HG03045 (cell line): ENCODE data around the gene ATRIP.

Source experiments
- ATAC-seq: cut with Tn5 transposase; IDR thresholded peaks from one replicate; pipeline ENCODE4 v1.9.1; 2021; ENCODE audit warnings: mild to moderate bottlenecking, moderate library complexity; ENCODE audit not compliant: unreplicated experiment

Gene ATRIP

DNA sequence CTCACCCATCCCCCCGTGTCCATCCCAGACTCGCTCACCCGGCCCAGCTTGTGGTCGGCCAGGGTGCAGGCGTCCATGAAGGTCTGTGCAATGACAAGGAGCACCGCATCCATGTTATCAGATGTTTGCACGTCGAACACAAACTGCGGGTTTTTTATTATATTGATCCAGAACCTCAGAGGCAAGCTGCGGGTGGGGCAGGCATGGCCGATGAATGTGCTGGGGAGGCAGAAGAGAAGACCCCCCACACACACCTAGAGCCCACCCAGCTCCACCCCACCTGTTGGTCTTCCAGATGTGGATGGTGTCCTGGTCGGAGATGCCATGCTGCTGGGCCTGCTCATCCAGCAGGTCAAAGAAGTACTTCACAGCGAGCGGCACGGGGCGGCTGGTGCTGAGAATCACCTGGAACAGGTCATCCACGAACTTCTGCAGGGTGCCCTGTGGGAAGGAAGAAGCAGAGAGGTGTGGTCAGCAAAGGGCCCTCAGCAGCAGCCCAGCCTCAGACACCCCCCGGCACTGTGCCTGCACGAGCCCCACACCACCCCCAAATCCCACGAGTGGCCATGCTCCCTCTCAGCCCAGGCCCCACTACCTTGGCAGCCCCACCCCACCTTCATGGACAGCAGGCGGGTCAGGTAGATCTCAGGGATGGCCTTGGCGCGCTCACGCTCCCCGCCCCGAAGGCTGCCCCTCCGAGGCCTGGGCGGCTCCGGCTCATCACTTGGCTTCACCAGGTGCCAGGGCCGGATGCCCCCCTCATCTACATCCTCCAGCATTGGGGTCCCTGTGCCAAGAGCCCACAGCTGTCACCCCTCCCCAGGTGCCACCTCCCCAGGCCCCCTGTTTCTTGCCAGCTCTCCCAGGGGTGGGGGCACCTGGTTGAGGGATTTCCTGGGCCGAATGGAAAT, 37.0 kb upstream of the ATRIP start:
- no peak for ATAC-seq

DNA sequence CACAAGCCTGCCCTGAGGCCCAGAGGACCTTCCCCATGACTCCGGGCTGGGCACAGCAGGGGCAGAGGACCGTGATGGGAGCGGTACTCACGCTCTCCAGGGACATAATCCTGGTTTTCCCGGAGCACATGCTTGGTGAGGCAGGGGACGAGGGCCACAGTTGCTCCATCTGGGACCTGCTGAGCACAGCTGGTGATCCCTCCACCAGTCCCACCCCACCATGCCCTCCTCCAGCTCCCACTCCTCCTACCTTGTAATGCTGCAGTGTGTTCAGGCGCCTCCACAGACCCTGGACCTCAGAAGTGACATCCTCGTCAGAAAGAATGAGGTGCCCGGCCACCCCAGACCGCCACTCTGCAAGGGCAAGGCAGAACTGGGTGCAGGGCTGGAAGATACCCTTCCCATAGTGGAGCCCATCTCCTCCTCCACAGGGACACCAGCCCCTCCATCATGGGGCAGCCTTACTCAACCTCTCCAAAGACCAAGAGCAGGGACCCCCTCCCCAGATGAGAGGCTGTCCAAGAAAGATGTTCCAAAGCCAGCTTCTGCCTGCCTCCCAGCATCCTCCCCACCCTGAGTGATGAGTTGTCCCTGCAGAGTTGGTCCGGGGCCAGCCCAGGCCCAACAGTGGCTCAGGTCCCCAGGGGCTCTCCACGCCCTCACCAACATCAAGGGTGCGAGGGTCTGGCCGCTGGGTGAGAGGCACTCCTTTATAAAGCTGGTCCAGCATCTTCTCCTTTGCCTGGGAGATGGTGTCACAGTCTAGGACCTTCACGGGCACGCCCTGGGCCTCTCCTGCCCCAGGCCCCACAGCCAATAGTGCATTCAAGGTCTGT, 36.1 kb upstream of the ATRIP start:
- no peak for ATAC-seq

DNA sequence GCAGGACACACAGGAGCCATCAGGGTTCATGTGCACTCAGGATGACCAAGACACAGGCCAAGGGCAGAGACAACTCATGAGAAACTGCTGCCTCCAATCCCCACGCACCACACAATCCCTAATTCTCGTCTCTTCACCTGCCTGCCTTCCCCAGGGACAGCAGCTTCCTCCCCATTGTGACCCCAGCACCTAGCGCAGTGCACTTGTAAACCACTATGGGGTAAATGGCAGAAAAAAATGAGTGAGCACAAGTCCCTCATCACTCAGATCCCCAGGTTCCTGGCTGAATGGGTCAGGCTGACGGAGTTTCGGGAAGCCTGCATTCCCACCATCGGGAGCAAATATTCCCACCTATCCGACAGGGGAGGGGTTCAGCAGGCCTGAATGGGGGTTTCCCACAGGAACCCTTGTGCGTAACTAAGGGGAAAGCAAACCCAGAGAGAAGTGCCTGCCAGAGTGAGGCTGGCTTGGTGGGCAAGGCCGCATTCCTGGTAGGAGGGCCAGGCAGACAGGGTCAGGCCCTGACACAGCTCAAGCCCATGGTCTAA, 35.4 kb upstream of the ATRIP start:
- no peak for ATAC-seq

DNA sequence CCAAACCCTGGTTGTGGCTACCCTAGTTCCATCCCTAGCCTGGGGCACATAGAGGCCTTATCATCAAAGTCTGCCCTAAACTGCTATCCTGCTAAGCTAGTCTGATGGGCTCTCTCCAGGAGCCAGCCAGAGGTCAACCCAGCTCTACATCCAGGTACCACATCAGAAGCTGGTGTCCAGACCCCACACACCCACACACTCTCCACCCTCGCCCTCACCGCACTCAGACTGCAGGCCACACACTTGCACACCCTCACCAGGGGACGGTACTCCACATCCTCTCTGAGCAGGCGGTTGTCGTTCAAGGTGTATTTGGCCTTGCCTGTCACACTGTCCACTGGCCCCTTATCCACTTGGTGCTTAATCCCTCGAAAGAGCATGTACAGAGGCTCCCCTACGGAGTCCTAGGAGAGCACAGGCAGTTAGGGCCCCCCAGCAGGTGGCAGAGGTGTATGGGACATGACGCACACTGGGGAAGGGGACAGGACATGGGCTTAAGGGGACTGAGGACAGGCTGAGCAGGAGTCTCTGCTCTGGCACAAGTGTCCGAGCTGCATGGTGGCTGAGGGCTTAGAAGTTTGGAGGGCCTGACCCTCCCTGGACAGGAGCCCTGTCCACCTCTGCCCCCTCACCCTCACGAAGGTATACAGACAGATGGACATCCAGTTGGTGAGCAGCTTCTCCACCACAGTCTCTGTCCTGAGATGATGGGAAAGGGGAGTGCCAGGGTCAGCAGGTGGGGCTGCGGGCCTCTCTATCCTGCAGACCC, 34.7 kb upstream of the ATRIP start:
- no peak for ATAC-seq

DNA sequence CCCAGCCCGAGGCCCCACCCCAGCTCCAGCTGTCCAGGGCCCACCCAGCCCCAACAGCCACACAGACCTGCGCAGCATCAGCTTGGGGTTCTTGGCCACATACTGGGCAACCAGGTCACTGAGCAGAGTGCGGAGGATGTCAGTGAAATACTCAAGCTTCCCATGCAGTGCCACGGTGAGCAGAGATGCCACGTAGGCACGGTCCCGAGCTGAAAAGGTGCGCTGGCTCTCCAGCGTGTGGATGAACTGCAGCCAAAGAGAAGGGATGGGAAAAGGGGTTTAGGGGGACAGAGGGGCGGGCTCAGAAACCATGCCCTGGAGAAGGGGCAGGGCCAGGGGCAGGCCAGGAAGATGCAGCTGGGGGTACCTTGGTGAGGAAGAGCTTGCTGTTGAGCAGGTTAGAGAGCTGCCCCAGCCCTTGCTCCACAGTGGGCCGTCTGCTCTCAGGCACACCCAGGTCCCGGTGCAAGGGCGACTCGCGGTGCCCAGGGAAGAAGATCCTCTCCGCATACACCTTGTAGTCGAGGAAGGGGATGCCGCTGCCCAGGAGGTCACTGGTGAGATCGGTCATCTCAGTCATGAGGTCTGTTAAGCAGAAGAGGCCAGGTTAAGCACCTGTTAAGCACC, 34.0 kb upstream of the ATRIP start:
- ATAC-seq, result no peak

DNA sequence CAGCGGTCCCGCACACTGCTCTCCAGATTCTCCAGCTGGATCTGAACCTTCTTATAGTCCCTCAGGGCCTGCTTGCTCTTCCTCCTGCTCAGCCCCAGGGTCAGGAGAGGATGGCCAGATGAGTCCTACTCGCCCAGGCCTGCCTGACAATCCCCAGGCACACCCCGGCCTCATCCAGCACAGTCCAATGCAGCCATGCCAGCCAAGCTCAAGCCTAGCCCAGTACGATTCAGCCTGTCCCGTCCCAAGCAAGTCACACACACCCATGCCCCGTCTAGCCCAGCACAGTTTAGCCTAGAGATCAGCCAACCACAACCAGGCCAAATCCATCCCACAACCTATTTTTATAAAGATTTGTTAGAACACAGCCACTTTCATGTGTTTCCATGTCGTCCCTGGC, 33.5 kb upstream of the ATRIP start:
- no peak for ATAC-seq

DNA sequence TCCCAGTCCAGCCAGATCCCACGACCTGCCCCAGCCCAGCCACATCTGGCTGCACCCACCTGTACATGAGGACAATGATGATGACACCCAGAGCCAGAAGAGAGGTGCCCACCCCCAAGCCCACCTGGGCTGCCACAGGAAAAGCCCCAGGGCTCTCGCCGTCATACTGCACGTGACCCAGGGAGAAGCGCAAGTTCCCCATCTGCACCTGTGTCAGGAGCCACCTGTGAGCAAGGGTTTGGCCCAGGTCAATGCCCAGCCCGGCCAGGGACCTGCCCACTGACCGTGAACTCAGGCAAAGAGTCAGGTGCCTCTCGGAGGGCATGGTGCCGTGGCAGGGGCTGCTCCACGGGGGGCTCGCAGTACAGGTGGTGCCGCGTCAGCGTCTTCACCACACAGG, 32.9 kb upstream of the ATRIP start:
- no peak for ATAC-seq

DNA sequence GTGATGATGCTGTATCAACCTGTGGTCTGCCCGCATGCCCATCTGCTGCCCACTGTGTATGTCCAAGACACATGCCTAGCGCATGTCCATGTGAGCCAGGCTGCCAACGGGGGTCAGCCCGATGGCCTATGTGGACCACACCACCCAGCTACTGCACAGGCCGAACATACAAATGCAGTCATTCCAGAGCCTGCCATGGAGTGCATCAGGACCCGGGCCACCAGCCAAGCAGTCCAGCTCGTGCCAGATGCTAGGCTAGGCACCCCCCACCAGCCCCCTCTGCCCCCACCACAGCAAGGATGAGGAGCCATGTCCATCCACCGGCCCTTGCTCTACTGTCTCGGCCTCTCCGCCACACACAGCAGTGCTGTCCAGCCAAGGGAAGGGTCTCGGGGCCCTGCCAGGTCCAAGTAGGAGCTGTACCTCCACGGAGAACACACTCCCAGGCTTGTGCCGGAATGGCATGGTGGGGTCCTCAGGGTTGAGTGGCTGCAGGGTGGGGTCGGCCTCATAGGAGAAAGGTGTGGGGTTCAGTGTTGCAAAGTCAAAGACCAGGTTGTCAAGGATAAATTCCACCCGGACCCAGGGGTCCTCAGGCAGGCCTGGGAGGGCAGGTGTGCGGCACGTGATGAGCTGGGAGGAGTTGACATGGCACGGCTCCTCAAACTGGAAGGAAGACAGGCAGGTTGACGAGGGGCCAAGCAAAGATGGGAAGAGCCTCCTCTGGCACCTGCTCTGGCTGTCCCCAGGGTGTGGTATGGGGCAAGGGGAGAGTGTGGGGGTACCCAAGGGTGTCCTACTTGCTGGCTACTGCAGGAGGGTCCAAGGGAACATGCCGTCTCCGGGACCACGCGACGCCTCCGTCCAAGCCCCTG, 31.9 kb upstream of the ATRIP start:
- ATAC-seq, result no peak

DNA sequence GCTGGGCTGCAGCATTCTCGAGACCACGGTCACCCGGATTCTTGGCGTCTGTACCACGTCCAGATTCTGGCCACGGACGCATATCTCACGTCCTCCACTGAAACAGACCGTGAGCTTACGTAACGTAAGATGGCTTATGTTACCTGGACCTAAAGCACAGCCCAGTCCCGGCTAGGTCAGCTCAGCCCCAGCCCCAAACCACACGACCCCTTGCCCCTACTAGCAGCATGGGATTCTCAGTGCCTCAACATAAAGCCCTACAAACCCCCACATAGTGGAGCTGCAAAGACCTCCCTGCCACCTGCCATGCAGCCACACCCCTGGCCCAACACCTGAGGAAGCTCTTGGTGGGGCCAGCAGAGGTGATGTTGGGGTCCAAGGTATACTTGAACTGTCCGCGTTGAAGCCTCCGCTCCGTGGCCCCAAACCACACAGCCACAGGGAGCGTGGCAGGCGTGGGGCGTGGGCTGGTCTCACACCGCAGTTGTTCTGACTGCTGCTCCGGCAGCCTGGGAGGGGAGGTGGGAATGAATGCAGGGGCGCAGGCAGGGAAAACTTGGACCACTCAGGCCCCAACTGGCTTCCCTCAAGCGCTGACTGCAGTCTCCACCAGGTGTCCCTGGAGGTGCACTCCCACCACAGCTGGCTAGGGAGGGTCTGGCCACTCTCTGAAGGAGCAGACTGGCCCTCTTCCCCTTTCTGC, 31.1 kb upstream of the ATRIP start:
- ATAC-seq, result no peak

DNA sequence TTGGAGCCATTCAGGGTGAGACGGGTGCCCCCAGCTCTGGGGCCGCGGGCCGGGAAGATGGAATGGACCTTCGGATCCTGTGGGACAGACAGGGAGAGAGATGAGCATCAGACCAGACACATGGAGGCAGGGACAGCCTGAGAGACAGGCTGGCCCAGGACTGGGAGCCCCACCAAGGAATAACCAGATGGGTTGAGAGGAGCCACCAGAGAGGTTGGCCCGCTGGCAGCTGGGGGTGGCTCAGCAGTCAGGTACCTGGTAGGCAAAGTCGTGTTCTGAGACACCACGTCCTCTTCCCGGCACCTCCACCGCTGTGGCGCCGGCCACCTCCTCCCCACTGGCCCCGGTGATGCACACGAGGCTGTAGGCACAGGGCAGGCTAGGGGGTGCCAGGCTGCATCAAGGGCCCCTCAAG, 30.4 kb upstream of the ATRIP start:
- ATAC-seq, result no peak

DNA sequence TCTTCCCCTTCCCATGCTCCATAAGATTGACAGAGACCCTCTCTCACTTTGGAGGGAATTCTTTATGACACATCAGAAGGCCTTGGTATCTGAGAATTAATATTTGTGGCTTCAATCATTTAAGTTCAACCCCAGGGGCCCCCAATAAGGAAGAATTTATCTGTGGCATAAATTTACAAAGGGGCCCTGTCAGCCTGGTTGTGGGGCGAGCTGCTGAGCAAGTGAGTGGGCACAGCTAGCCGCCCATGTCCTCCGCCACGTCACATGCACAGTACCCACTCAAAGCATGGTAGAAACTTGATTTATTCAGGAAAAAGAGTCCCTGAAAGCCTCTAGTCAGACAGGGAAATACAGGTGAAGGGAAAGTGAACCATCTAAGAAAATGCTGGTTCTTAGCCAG, 30.0 kb upstream of the ATRIP start:
- no peak for ATAC-seq

DNA sequence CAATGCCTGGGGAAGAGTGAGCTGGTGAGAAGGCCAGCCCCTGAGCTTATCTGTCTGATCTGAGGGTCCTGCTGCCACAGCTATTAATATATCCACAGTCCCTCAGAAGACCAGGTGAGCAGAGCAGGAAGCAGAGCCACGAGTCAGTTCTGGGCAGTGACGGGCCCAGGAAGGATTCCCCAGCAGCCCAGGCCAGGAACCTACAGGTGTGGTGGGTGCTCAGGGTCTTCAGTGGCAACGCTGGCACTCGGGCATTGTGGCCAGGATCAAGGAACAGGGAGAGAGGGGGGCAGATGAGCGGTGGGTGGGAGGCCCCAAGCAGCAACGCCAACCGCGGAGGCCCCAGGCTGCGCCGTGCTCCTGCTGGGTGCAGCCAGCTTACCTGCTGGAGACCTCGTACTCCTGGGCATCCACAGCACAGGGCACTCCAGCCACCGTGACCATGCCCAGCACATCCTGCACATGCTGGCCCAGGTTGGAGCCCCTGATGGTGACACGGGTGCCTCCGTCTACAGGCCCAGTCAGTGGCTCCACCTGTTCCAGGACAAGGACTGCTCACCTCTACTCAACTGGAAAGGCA, 28.9 kb upstream of the ATRIP start:
- no peak for ATAC-seq

DNA sequence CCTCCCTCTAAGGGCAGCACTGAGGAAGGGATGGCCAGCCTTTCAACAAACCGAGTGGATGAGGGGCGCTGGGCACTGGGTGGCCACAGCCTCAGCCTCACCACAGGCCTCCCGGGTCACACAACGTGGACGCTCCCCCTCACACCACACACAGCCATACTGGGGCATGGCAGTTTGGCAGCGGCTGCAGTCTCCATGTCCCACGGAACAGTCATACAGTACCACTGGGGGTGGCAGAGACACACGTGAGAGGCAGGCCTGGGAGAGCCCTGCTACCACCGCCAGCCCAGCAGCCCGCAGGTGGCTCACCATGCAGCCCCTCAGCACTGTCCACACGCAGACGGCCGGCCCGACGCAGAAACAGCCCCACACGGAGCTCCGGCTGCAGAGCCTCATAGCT, 28.4 kb upstream of the ATRIP start:
- no peak for ATAC-seq

DNA sequence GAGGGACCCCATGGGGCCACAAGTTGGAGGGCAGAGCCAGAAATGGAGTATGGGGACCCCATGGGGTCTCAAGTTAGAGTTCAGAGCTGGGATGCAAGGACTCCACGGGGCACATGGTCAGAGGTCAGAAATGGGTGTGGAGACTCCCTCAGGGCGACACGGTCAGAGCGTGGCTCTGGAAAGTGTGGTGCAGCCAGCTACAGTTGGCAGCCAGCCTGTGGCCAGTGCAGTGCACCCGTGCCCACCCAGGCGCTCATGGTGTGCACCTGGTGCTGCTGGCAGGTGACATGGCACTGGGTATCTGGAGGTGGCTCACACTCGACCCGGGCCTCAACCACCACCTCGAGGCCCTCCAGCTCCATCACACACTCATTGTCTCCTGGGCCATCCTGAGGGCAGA, 27.9 kb upstream of the ATRIP start:
- no peak for ATAC-seq

DNA sequence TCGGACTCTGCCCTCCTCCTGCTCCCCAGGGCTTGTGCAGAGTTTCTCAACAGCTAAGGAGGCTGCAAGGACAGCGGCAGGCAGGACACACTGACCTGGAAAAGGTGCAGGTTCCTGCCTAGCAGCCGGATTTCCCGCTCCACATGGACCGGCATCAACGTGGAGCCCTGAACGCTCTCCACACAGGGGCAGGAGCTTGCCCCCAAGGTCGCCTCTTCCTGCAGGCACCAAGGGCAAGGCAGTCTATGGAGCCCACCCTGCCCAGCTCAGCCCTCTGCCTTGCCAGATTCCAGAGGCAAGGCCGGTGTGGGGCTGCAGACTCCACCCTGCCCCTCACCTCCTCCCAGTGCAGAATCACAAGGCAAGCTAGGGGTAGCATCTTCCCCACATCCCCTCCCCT, 27.4 kb upstream of the ATRIP start:
- ATAC-seq, result no peak

DNA sequence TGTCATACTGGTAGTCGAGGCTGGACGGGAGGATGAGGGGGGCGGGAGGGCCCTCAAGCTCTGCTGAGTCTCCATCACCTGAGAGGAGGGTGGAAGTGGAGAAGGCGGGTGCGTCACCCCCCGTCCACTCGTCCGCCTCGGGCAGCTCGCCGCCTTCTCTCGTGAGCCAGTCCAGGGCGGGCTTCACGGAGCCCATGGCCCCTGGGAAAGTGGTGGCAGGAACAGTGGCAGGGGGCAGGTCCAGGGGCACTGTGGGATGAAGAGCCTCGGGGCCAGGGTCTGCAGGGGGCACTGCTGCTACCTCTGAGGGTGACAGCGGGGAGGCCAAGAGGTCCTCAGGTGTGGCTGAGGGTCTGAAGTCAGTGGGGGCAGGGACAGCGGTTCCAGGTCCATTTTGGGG, 26.9 kb upstream of the ATRIP start:
- ATAC-seq, result no peak

DNA sequence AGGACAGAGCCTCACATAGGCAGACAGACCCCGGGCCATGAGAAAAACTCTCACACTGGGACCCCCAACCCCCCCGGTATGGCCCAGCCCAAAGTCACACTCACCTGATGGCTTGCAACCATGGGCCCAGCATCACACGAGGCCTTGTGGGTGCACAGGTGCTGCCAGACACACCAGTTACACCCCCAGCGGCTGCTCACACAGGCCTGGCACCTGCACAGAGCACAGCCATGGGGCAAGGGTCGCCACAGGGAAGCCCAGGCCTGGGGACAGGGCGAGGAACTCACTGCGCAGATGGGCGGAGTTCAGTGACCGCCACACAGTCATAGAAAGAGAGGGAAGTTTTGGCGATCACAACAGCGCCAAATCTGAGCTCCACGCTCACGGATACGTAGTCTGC, 26.0 kb upstream of the ATRIP start:
- ATAC-seq, result no peak

DNA sequence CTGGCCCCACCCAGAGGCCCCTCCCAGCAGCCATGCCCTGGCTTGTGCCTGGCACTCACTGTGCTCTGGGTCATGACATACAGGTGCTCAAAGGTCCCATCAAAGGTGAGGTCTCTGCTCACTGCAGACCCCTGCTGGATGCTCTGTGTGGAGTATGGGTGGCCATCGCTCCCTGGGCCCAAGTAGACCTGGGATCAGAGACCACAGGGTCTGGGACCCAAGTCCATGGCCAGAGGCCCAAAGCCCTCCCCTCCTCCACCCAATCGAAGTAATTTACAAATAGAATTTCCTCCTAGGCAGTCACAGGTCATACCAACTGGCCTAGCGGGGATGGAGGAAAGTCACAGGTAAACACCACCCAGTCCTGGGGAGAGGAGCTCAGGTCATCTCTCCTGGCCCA, 24.3 kb upstream of the ATRIP start:
- no peak for ATAC-seq

DNA sequence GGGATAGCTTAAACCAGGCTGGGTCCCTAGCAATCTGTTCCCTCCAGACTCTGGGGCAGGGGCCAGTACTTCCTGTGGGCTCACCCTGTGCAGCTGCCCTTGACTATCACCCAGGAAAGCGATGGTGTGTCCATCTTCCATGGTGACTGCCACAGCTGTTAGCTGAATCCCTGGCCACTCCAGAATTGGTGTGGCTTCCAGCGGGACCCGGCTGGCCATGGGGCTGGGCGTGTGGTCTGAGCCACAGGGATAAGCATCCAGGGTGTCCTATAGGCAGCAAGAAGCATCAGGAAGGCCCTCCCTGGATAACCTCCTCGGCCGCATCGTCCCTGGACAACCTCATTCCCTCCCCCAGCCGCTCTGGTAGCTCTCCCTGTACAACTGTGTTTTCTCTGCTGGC, 23.9 kb upstream of the ATRIP start:
- ATAC-seq, result no peak
